Measurements from ENCODE around the gene UBE2G2. TPM values are rescaled to one million over a fixed set of nuclear protein-coding genes. Genes with fewer than 3 reads are reported as not detected.

UBE2G2 gene
- total and polyA plus RNA-seq, 4 donors: 27.4 to 83.5 (median 40.9) TPM

- DNase-seq (ENCODE audit: low spot score): no peak
- H3K4me3 ChIP-seq (ENCODE audit: low read depth in 1 of 3, low read length in 3 of 3): no peak overlapping the region
- no peaks in the 10 kb centered on the region for H3K36me3 ChIP-seq (ENCODE audit: control insufficient read depth in 4 of 4, insufficient read depth in 3 of 4, low read depth in 1 of 4, low read length in 3 of 4)
- TF ChIP-seq GABPA (IDR thresholded peaks at IDR 0.05 in 1 of 2, conservative IDR thresholded peaks at IDR 0.05 in 1 of 2) (no peak), JUND (IDR thresholded peaks at IDR 0.05) (no peak), ZBTB33 (IDR thresholded peaks at IDR 0.05) (no peak), REST (IDR thresholded peaks at IDR 0.05) (no peak), SP1 (IDR thresholded peaks at IDR 0.05) (no peak), RXRA (IDR thresholded peaks at IDR 0.05) (no peak), RAD21 (IDR thresholded peaks at IDR 0.05) (no peak), FOXA2 (IDR thresholded peaks at IDR 0.05) (no peak), MAX (IDR thresholded peaks at IDR 0.05) (no peak), TAF1 (conservative IDR thresholded peaks at IDR 0.05) (no peak), HNF4G (IDR thresholded peaks at IDR 0.05) (no peak), HNF4A (conservative IDR thresholded peaks at IDR 0.05) (no peak), EGR1 (IDR thresholded peaks at IDR 0.05; ENCODE audit: low read depth in 2 of 2) (no peak), NR2F2 (IDR thresholded peaks at IDR 0.05) (no peak), FOXA1 (IDR thresholded peaks at IDR 0.05) (no peak), CTCF (IDR thresholded peaks at IDR 0.05; ENCODE audit: low read depth, low read length, missing input control) (no peak), YY1 (IDR thresholded peaks at IDR 0.05) (no peak), ATF3 (IDR thresholded peaks at IDR 0.05) (no peak)
- H3K27ac ChIP-seq (ENCODE audit: low read depth in 1 of 2, low read length in 2 of 2): no peak overlapping the region
- H3K9me3 ChIP-seq (ENCODE audit: control insufficient read depth in 4 of 4, low read length in 3 of 4): no peaks in the 10 kb centered on the region
- H3K9ac ChIP-seq (ENCODE audit: low read depth in 1 of 2, low read length in 2 of 2): no peak overlapping the region
- peaks cover 0 to 3% (median under 1%) of the 10 kb centered on the region in 4 donors for H3K27me3 ChIP-seq (ENCODE audit: control insufficient read depth in 4 of 4, insufficient read depth in 4 of 4, low read length in 3 of 4)
- 87% methylated on average over 7 of the region's 7 CpGs for WGBS
- H3K4me1 ChIP-seq (ENCODE audit: control insufficient read depth in 4 of 4, insufficient read depth in 4 of 4, low read length in 3 of 4): no peaks in the 10 kb centered on the region
These were observed 71.6 kb downstream of the UBE2G2 start for GRCh38 chr21:44730028-44730395.
